ENCODE measurements around the gene EML6. TPM values are rescaled to one million over a fixed set of nuclear protein-coding genes. Genes with fewer than 3 reads are reported as not detected.

EML6 gene
- total RNA-seq, 4 donors from 2014 or later = 5.9 to 11.0 (median 7.9) TPM

DNA sequence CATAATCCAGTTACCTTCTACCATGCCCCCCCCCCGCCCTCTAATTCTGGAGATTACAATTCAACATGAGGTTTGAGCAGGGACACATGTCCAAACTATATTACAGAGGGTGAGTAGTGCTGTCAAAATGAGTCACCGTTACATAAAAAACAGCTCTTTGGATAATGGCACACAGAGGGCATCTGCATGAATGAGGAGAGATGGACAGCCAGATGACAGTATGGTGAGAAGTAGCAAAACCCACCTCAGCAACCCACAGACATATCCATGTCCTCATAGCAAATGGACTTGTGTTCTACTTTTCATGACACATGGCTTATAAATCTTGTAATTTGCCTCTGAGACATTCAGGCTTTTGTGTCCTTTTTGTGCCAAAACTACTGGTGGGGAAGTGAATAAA is 132.0 kb downstream of the EML6 start:
- no peaks in the 10 kb centered on the region for H3K27me3 ChIP-seq
- no peaks in the 10 kb centered on the region for H3K4me1 ChIP-seq
- DNase-seq = no peak
- no peak overlapping the region for H3K27ac ChIP-seq
- H3K9me3 ChIP-seq = no peaks in the 10 kb centered on the region
- H3K4me3 ChIP-seq = no peak overlapping the region
- no peak for TF ChIP-seq POLR2A (IDR thresholded peaks at IDR 0.05)
- TF ChIP-seq, protein P1, sequence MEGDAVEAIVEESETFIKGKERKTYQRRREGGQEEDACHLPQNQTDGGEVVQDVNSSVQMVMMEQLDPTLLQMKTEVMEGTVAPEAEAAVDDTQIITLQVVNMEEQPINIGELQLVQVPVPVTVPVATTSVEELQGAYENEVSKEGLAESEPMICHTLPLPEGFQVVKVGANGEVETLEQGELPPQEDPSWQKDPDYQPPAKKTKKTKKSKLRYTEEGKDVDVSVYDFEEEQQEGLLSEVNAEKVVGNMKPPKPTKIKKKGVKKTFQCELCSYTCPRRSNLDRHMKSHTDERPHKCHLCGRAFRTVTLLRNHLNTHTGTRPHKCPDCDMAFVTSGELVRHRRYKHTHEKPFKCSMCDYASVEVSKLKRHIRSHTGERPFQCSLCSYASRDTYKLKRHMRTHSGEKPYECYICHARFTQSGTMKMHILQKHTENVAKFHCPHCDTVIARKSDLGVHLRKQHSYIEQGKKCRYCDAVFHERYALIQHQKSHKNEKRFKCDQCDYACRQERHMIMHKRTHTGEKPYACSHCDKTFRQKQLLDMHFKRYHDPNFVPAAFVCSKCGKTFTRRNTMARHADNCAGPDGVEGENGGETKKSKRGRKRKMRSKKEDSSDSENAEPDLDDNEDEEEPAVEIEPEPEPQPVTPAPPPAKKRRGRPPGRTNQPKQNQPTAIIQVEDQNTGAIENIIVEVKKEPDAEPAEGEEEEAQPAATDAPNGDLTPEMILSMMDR (IDR thresholded peaks at IDR 0.05) = no peak
- no peaks in the 10 kb centered on the region for H3K36me3 ChIP-seq

DNA sequence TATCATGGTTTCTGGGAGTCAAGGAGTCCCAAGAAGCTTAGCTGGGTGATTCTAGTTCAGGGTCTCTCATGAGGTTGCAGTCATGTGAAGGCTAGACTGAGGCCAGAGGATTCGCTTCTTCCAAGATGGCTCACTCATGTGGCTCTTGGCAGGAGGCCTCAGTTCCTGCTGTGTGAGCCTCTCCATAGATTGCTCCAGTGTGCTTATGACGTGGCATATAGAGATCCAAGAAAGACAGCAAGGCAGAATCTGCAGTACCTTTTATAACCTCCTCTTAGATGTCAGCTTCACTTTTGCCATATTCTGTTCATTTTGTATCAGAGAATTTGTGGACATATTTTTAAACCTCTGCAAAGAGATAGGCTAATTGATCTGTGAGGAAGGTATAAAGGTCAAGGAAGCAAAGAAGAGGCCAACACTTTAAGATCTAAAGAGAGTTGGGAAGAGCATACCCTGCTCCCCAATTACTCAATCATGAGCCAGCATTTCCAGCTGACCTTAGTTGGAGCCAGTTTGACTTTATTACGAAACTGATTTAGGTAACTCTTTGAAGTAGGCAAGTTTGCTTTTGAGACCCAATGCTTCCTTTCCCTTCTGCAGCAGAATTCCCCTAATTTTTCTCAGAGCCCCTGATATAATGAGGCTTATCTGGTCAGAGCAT is 134.7 kb downstream of the EML6 start:
- TF ChIP-seq, protein P1 (IDR thresholded peaks at IDR 0.05) = no peak
- TF ChIP-seq POLR2A (IDR thresholded peaks at IDR 0.05) = no peak
- Histone ChIP-seq H3K36me3 (no peaks in the 10 kb centered on the region), H3K4me3 (no peak overlapping the region), H3K27ac (no peak overlapping the region), H3K4me1 (no peaks in the 10 kb centered on the region), H3K9me3 (no peaks in the 10 kb centered on the region), H3K27me3 (no peaks in the 10 kb centered on the region)
- no peak for DNase-seq

DNA sequence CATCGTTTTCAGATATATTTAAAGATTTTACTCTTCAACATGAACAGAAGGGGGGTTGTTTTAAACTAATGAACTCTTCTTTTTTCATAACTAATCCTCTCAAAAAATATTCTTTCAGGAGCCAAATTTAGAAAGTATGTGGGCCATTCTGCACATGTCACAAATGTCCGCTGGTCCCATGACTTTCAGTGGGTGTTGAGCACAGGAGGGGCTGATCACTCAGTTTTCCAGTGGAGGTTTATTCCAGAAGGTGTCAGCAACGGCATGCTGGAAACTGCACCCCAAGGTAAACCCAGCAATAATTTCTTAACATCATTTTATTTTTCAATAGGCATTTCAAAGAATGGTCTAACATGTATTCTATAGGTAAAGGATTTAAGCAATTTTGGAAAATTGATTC is 136.0 kb downstream of the EML6 start:
- Histone ChIP-seq H3K4me3 (no peak overlapping the region), H3K27me3 (no peaks in the 10 kb centered on the region), H3K36me3 (no peaks in the 10 kb centered on the region), H3K27ac (no peak overlapping the region), H3K9me3 (no peaks in the 10 kb centered on the region), H3K4me1 (no peaks in the 10 kb centered on the region)
- TF ChIP-seq, protein P1 (IDR thresholded peaks at IDR 0.05) = no peak
- no peak for TF ChIP-seq POLR2A (IDR thresholded peaks at IDR 0.05)
- DNase-seq = no peak

DNA sequence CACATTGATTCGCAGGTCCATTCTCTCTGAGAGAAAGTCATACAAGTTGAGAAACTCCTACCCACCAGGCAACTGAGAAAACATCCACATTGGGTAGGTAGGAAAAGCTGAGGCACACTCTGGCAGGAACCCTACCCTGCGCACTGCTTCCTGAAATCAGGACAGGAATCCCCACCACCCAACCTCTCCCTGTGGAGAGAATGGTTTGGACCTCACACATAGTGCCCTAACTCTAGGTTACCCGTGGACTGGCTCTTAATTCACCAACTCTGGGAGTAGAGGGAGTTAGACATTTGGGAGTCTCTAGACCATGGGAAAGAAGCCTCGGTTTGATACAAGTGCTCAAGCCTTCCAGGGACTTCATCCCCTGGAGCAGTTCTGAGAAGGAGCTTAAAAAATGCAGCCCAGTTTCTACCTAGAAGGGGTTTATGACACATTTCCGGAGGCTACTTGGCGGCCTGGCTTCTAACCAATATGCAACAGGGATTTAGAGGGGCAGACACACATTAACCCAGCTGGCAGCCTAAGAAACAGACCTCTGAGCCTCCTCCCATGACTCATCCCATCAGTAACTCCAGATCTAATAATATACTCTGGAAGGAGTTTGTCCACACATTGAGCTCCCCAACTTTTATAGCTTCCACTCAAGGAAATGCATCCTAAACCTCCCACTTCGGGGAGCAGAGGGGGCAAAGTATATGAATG is 136.7 kb downstream of the EML6 start:
- H3K9me3 ChIP-seq = no peaks in the 10 kb centered on the region
- peak in 1 of 3 donors; percentile 54 for DNase-seq
- no peak overlapping the region for H3K4me3 ChIP-seq
- peak overlapping the region in 1 of 4 donors; percentile 4 for H3K27ac ChIP-seq
- H3K36me3 ChIP-seq = no peaks in the 10 kb centered on the region
- no peaks in the 10 kb centered on the region for H3K4me1 ChIP-seq
- no peaks in the 10 kb centered on the region for H3K27me3 ChIP-seq
- TF ChIP-seq, protein P1 (IDR thresholded peaks at IDR 0.05) = no peak
- TF ChIP-seq POLR2A (IDR thresholded peaks at IDR 0.05) = no peak

DNA sequence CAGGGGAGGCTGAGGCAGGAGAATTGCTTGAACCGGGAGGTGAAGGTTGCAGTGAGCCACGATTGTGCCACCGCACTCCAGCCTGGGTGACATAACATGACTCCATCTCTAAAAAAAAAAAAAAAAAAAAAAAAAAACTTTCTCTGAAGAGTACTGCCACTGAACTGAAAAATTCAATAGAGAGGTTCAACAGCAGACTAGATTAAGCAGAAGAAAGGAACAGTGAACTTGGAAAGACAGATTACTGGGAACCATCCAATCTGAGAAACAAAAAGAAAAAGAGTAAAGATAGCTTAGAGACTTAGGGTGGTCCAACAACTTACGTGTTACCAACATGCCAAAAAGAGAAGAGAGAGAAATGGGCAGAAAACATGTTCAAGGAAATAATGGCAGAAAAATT is 138.8 kb downstream of the EML6 start:
- Histone ChIP-seq H3K4me1 (no peaks in the 10 kb centered on the region), H3K36me3 (no peaks in the 10 kb centered on the region), H3K4me3 (no peak overlapping the region), H3K27me3 (no peaks in the 10 kb centered on the region), H3K9me3 (no peaks in the 10 kb centered on the region), H3K27ac (no peak overlapping the region)
- DNase-seq = no peak
- no peak for TF ChIP-seq POLR2A (IDR thresholded peaks at IDR 0.05)
- TF ChIP-seq, protein P1 (IDR thresholded peaks at IDR 0.05) = no peak

Measured in Peyer's patch (tissue), 4 donors.